Lower leg skin (tissue), 3 donors: ENCODE measurements around the gene AMN.

ENCODE experiments used
- POLR2A ChIP-seq, 2 donors: fragments of 450-650 bp; IDR thresholded peaks; one replicate each; pipeline ENCODE4 v1.6.1; 2016 to 2017; ENCODE audit warnings: antibody characterized with exemption in 2 of 2, mild to moderate bottlenecking in 1 of 2, moderate library complexity in 1 of 2
- TF ChIP-seq, protein P1 (sequence below), 3 donors: fragments of 450-650 bp; IDR thresholded peaks; one replicate each; pipeline ENCODE4 v1.5.1; 2016; ENCODE audit warnings: antibody characterized with exemption in 3 of 3, mild to moderate bottlenecking in 3 of 3, moderate library complexity in 2 of 3

DNA sequence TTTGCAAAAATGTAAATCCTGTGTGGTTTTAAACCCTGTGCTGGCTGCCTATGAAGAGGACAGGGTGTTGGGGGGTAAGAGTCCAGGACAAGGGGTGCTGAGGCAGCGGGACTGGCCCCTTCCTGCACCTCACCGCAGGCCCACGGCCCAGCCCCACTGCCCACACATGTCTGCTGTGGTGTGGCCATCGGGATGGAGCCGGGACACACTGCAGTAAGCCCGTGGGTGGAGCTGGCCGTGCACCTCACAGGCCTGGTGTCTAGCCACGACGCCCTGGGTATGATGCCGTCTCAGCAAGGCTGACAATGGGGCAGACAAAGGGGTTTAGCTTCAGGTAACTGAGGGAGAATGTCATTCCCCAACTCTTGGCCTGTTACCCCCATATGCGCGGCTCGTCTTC, 19.6 kb downstream of the AMN start:
- TF ChIP-seq, protein P1, sequence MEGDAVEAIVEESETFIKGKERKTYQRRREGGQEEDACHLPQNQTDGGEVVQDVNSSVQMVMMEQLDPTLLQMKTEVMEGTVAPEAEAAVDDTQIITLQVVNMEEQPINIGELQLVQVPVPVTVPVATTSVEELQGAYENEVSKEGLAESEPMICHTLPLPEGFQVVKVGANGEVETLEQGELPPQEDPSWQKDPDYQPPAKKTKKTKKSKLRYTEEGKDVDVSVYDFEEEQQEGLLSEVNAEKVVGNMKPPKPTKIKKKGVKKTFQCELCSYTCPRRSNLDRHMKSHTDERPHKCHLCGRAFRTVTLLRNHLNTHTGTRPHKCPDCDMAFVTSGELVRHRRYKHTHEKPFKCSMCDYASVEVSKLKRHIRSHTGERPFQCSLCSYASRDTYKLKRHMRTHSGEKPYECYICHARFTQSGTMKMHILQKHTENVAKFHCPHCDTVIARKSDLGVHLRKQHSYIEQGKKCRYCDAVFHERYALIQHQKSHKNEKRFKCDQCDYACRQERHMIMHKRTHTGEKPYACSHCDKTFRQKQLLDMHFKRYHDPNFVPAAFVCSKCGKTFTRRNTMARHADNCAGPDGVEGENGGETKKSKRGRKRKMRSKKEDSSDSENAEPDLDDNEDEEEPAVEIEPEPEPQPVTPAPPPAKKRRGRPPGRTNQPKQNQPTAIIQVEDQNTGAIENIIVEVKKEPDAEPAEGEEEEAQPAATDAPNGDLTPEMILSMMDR (IDR thresholded peaks at IDR 0.05) = no peak
- no peak for TF ChIP-seq POLR2A (IDR thresholded peaks at IDR 0.05)
